Testis (tissue), 2 donors: Measurements from ENCODE around the gene ST6GALNAC6.

Experiments used
- CTCF ChIP-seq, 3 experiments: fragments of 450-650 bp in 2 of 3; fragments of 200-600 bp in 1 of 3; sonication (generic) in 1 of 3; IDR thresholded peaks; one replicate each; pipeline ENCODE4 v1.5.1; 2016 to 2019; ENCODE audit warnings: antibody characterized with exemption in 3 of 3, mild to moderate bottlenecking in 2 of 3, moderate library complexity in 1 of 3
- POLR2A ChIP-seq: fragments of 450-650 bp; IDR thresholded peaks from one replicate; pipeline ENCODE4 v1.6.1; 2017; ENCODE audit warnings: antibody characterized with exemption, mild to moderate bottlenecking, moderate library complexity

GRCh38 chr9:127899128-127899943 lies at the start of gene ST6GALNAC6:
- peak in 1 of 3 experiments; percentile 10 for TF ChIP-seq CTCF (IDR thresholded peaks at IDR 0.05)
- no peak for TF ChIP-seq POLR2A
